ENCODE data around the gene SLC6A19.

Gene SLC6A19

GRCh38 chr5:1210832-1211251 lies 9.4 kb downstream of the SLC6A19 start:
- TF ChIP-seq CTCF (IDR thresholded peaks at IDR 0.05; ENCODE audit: low read depth, low read length), result no peak
- Histone ChIP-seq H3K36me3 (no peaks in the 10 kb centered on the region), H3K9me3 (no peaks in the 10 kb centered on the region), H3K27me3 (no peaks in the 10 kb centered on the region), H3K4me1 (no peaks in the 10 kb centered on the region), H3K4me3 (ENCODE audit: low read depth, low read length) (no peak overlapping the region)
- DNase-seq, result no peak

DNA sequence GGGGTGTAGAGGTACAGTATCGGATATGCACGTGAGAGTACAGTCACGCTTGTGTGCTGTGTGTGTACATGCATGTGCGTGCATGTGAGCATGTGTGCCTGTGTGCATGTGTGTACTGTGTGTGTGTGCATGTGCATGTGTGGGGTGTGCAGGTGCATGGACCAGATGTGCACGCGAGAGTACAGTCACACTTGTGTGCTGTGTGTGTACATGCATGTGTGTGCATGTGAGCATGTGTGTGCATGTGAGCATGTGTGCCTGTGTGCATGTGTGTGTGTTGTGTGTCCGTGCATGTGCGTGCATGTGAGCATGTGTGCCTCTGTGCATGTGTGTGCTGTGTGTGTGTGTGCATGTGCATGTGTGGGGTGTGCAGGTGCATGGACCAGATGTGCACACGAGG lies 10.3 kb downstream of the SLC6A19 start:
- H3K4me1 ChIP-seq, result no peaks in the 10 kb centered on the region
- H3K27me3 ChIP-seq, result no peaks in the 10 kb centered on the region
- no peaks in the 10 kb centered on the region for H3K36me3 ChIP-seq
- no peak for TF ChIP-seq CTCF (IDR thresholded peaks at IDR 0.05; ENCODE audit: low read depth, low read length)
- no peak overlapping the region for H3K4me3 ChIP-seq (ENCODE audit: low read depth, low read length)
- no peak for DNase-seq
- no peaks in the 10 kb centered on the region for H3K9me3 ChIP-seq

DNA sequence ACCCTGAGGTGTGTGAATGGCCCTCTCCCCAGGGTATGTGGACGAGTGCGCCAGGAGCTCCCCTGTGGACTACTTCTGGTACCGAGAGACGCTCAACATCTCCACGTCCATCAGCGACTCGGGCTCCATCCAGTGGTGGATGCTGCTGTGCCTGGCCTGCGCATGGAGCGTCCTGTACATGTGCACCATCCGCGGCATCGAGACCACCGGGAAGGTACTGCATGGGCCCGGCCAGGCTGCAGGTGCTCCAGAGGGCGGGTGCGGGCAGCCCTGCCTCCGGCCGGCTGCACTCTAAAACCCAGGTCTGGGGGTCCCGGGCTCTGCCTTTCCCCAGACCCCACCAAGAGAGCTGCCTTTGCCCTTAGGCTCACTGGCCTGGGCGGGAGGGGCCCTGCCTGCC lies 10.9 kb downstream of the SLC6A19 start:
- H3K9me3 ChIP-seq, result no peaks in the 10 kb centered on the region
- TF ChIP-seq CTCF (IDR thresholded peaks at IDR 0.05; ENCODE audit: low read depth, low read length), result no peak
- no peak overlapping the region for H3K4me3 ChIP-seq (ENCODE audit: low read depth, low read length)
- no peaks in the 10 kb centered on the region for H3K36me3 ChIP-seq
- DNase-seq, result no peak
- H3K27me3 ChIP-seq, result no peaks in the 10 kb centered on the region
- H3K4me1 ChIP-seq, result no peaks in the 10 kb centered on the region

GRCh38 chr5:1212881-1213280 lies 11.5 kb downstream of the SLC6A19 start:
- Histone ChIP-seq H3K9me3 (no peaks in the 10 kb centered on the region), H3K4me1 (no peaks in the 10 kb centered on the region), H3K27me3 (no peaks in the 10 kb centered on the region), H3K4me3 (ENCODE audit: low read depth, low read length) (no peak overlapping the region), H3K36me3 (no peaks in the 10 kb centered on the region)
- TF ChIP-seq CTCF (IDR thresholded peaks at IDR 0.05; ENCODE audit: low read depth, low read length), result no peak
- DNase-seq, result no peak

- H3K9me3 ChIP-seq, result no peaks in the 10 kb centered on the region
- DNase-seq, result no peak
- no peak for TF ChIP-seq CTCF (IDR thresholded peaks at IDR 0.05; ENCODE audit: low read depth, low read length)
- H3K4me3 ChIP-seq (ENCODE audit: low read depth, low read length), result no peak overlapping the region
- no peaks in the 10 kb centered on the region for H3K4me1 ChIP-seq
- H3K27me3 ChIP-seq, result no peaks in the 10 kb centered on the region
- no peaks in the 10 kb centered on the region for H3K36me3 ChIP-seq
Measured at GRCh38 chr5:1213508-1214162, 12.2 kb downstream of the SLC6A19 start.

DNA sequence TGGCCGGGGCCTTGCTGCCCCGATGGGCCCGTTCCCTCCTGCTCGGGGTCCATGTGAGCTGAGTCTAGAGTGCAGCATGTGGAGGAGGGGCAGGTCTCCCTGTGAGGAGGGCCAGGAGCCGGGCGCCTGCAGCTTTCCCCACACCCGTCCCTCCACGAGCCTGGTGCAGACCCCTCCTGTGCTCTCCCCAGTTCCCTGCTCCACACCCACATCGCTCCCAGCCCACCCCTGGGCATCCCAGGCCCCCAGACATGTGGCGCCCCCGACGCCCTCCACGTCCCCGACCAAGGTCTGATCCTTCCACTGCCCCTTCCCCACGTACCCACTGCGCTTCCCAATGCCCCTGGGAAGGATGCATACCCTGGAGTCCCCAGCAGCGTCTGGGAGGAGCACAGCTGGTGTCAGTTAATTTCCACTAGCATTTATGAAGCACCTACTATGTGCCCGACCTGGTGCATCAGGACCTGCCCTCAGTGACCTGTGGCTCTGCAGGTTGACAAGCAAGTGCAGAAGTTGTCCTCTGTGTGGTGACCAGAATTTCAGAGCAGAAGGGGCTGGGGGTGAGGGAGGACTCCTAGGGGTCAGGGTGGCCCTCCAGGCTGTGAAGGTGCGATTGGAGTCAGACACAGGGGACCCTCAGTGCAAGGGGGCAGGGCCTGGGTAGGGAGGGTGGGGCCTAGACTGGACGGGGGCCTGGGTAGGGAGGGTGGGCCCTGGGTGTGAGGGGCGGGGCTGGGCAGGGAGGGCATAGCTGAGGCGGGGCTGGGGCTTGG lies 13.0 kb downstream of the SLC6A19 start:
- no peak for TF ChIP-seq CTCF (IDR thresholded peaks at IDR 0.05; ENCODE audit: low read depth, low read length)

More for the DNA sequence above, 13.0 kb downstream of the SLC6A19 start:
- no peaks in the 10 kb centered on the region for H3K4me1 ChIP-seq
- no peaks in the 10 kb centered on the region for H3K27me3 ChIP-seq
- H3K36me3 ChIP-seq, result no peaks in the 10 kb centered on the region
- no peak overlapping the region for H3K4me3 ChIP-seq (ENCODE audit: low read depth, low read length)
- DNase-seq, result no peak
- no peaks in the 10 kb centered on the region for H3K9me3 ChIP-seq
